IMR-90 (cell line): Measurements from ENCODE around the gene SEPHS1. TPM values are rescaled to one million over a fixed set of nuclear protein-coding genes. Genes with fewer than 3 reads are reported as not detected.

Experiments
- ATAC-seq: fragments of 200-7000 bp; cut with Tn5 transposase; 2 replicates; pipeline ENCODE4 v1.9.1; 2020; ENCODE audit warnings: low read depth, mild to moderate bottlenecking, moderate library complexity
- BruUV-seq: library from RNA; stranded (reverse); fragments of 400-500 nt; replicated peaks from 2 replicates; lab custom pipeline; 2021; lab: Mats Ljungman, UMichigan
- CTCF ChIA-PET: fragments of 300-600 bp; formaldehyde crosslinking; extraction: SDS; loops from one replicate; lab custom pipeline; 2021; ENCODE audit warnings: antibody characterized with exemption; lab: Yijun Ruan, JAX
- POLR2A ChIA-PET: fragments of 300-600 bp; sonication (Branson Sonifier 250); formaldehyde crosslinking; loops from one replicate; lab custom pipeline; 2022; ENCODE audit warnings: antibody characterized with exemption; ENCODE audit not compliant: unreplicated experiment; lab: Charles Lee
- DNase-seq: peaks from one replicate; pipeline ENCODE4 v3.0.0; 2013
- H2AFZ ChIP-seq: replicated peaks from 2 replicates; pipeline ENCODE3; 2013; ENCODE audit warnings: low read length, mild to moderate bottlenecking; ENCODE audit not compliant: poor library complexity
- H2AK5ac ChIP-seq: 2 replicates; pipeline ENCODE4 v1.6.1; 2013; ENCODE audit warnings: low read depth, low read length, inconsistent platforms
- H2AK9ac ChIP-seq: replicated peaks from 2 replicates; pipeline ENCODE3; 2013; ENCODE audit warnings: mild to moderate bottlenecking, low read depth, low read length, moderate library complexity; ENCODE audit not compliant: poor library complexity
- H2BK120ac ChIP-seq: 2 replicates; pipeline ENCODE4 v1.6.1; 2013; ENCODE audit warnings: low read depth, low read length, inconsistent platforms
- H2BK15ac ChIP-seq: 3 replicates; pipeline ENCODE4 v1.6.1; 2013; ENCODE audit warnings: low read depth, low read length, inconsistent platforms
- H2BK20ac ChIP-seq: 2 replicates; pipeline ENCODE4 v1.6.1; 2013; ENCODE audit warnings: low read depth, mild to moderate bottlenecking, inconsistent platforms, low read length, moderate library complexity
- H2BK5ac ChIP-seq: 2 replicates; pipeline ENCODE4 v1.6.1; 2013; ENCODE audit warnings: mild to moderate bottlenecking, low read depth, low read length, inconsistent platforms; ENCODE audit not compliant: poor library complexity, severe bottlenecking
- H3K14ac ChIP-seq: replicated peaks from 2 replicates; pipeline ENCODE4 v1.6.1; 2013; ENCODE audit warnings: low read depth, low read length, inconsistent platforms
- H3K18ac ChIP-seq: 2 replicates; pipeline ENCODE4 v1.6.1; 2013; ENCODE audit warnings: low read depth, low read length, control low read depth
- H3K23ac ChIP-seq: 2 replicates; pipeline ENCODE4 v1.6.1; 2013; ENCODE audit warnings: low read depth, low read length, inconsistent platforms
- H3K27ac ChIP-seq: 2 replicates; pipeline ENCODE4 v1.5.1; 2013; ENCODE audit warnings: mild to moderate bottlenecking, control low read depth, low read length; ENCODE audit not compliant: insufficient read depth
- H3K27me3 ChIP-seq: 2 replicates; pipeline ENCODE4 v1.6.1; 2013; ENCODE audit warnings: low read length; ENCODE audit not compliant: control insufficient read depth, insufficient read depth
- H3K36me3 ChIP-seq: 2 replicates; pipeline ENCODE4 v1.6.1; 2013; ENCODE audit warnings: low read length, mixed read lengths; ENCODE audit not compliant: control insufficient read depth, insufficient read depth
- H3K4ac ChIP-seq: 2 replicates; pipeline ENCODE4 v1.6.1; 2013; ENCODE audit warnings: low read depth, low read length, inconsistent platforms
- H3K4me1 ChIP-seq: 2 replicates; pipeline ENCODE4 v1.6.1; 2013; ENCODE audit warnings: low read length, mixed read lengths; ENCODE audit not compliant: control insufficient read depth, insufficient read depth
- H3K4me2 ChIP-seq: 2 replicates; pipeline ENCODE4 v1.6.1; 2013; ENCODE audit warnings: low read depth, mild to moderate bottlenecking, control low read depth, low read length, moderate library complexity
- H3K4me3 ChIP-seq: 2 replicates; pipeline ENCODE4 v1.5.1; 2013; ENCODE audit warnings: low read depth, mild to moderate bottlenecking, control low read depth, low read length, moderate library complexity; ENCODE audit not compliant: insufficient read depth
- H3K56ac ChIP-seq: 2 replicates; pipeline ENCODE4 v1.6.1; 2013; ENCODE audit warnings: low read length, inconsistent platforms; ENCODE audit not compliant: insufficient read depth; ENCODE audit errors: extremely low read depth
- H3K79me1 ChIP-seq, 2 experiments: 2 replicates each; pipeline ENCODE4 v1.6.1; 2013; ENCODE audit warnings: low read length in 2 of 2, inconsistent platforms in 1 of 2, low read depth in 1 of 2
- H3K9ac ChIP-seq: 2 replicates; pipeline ENCODE4 v1.6.1; 2013; ENCODE audit warnings: low read depth, low read length, control low read depth
- H3K9me1 ChIP-seq: 2 replicates; pipeline ENCODE4 v1.6.1; 2013; ENCODE audit warnings: low read length, inconsistent platforms; ENCODE audit not compliant: insufficient read depth
- H3K9me3 ChIP-seq: 2 replicates; pipeline ENCODE4 v1.6.1; 2013; ENCODE audit warnings: low read length; ENCODE audit not compliant: control insufficient read depth, insufficient read depth
- H4K20me1 ChIP-seq: 2 replicates; pipeline ENCODE4 v1.6.1; 2013; ENCODE audit warnings: low read length, inconsistent platforms; ENCODE audit not compliant: insufficient read depth
- H4K5ac ChIP-seq: 2 replicates; pipeline ENCODE4 v1.6.1; 2013; ENCODE audit warnings: mild to moderate bottlenecking, low read depth, low read length, control low read depth
- H4K8ac ChIP-seq, 2 experiments: 2 replicates each; pipeline ENCODE4 v1.6.1; 2013; ENCODE audit warnings: low read depth in 2 of 2, low read length in 2 of 2, control low read depth in 1 of 2, inconsistent platforms in 1 of 2
- H4K91ac ChIP-seq: 2 replicates; pipeline ENCODE4 v1.6.1; 2013; ENCODE audit warnings: low read depth, low read length, inconsistent platforms; ENCODE audit not compliant: insufficient read depth
- CEBPB ChIP-seq: IDR thresholded peaks from 2 replicates; pipeline ENCODE4 v1.6.1; 2012; ENCODE audit warnings: low read depth, low read length, improper control_type of control experiment
- CHD1 ChIP-seq: IDR thresholded peaks from 2 replicates; pipeline ENCODE4 v1.6.1; 2012; ENCODE audit warnings: low read depth, low read length, improper control_type of control experiment
- FOS ChIP-seq: fragments of 150-350 bp; IDR thresholded peaks from 2 replicates; pipeline ENCODE4 v1.6.1; 2016; ENCODE audit warnings: low read depth, low read length
- MAZ ChIP-seq: IDR thresholded peaks from 2 replicates; pipeline ENCODE4 v1.6.1; 2012; ENCODE audit warnings: low read depth, mild to moderate bottlenecking, low read length, improper control_type of control experiment, moderate library complexity, borderline replicate concordance
- POLR2A ChIP-seq: IDR thresholded peaks from 2 replicates; pipeline ENCODE4 v1.6.1; 2012; ENCODE audit warnings: mild to moderate bottlenecking, low read depth, low read length
- RAD21 ChIP-seq: IDR thresholded peaks from 2 replicates; pipeline ENCODE4 v1.6.1; 2012; ENCODE audit warnings: low read length, improper control_type of control experiment
- RCOR1 ChIP-seq: IDR thresholded peaks from 2 replicates; pipeline ENCODE4 v1.6.1; 2012; ENCODE audit warnings: mild to moderate bottlenecking, low read length, improper control_type of control experiment; ENCODE audit not compliant: insufficient replicate concordance
- RFX5 ChIP-seq: IDR thresholded peaks from 2 replicates; pipeline ENCODE4 v1.8.0; 2012; ENCODE audit warnings: low read depth, mild to moderate bottlenecking, low read length, moderate library complexity
- SMC3 ChIP-seq: fragments of 150-350 bp; IDR thresholded peaks from 2 replicates; pipeline ENCODE4 v1.6.1; 2016; ENCODE audit warnings: low read depth, mild to moderate bottlenecking, antibody characterized with exemption, low read length, moderate library complexity
- WGBS, 2 experiments: methylation state at CpG; one replicate each; pipeline versions ENCODE4 v1.1.5 to v1.1.7; 2013; ENCODE audit warnings: missing lambda C conversion rate in 2 of 2; ENCODE audit not compliant: insufficient read length in 1 of 2; ENCODE audit errors: extremely low coverage in 2 of 2; 5-methylcytosine and 5-hydroxymethylcytosine counted together
- dilution Hi-C: fragments of 300-500 bp; cut with HindIII; formaldehyde crosslinking; loops from one replicate; pipeline ENCODE4 v1.14.3; 2018; ENCODE audit warnings: low sequenced_read_pairs; ENCODE audit not compliant: unreplicated experiment
- in situ Hi-C: fragments of 300-500 bp; cut with MboI; formaldehyde crosslinking; loops from 3 replicates; pipeline ENCODE4 v1.14.3; 2019; ENCODE audit warnings: low sequenced_read_pairs, inconsistent platforms, mixed read lengths
- intact Hi-C: fragments of 100-400 bp; cut with micrococcal nuclease; formaldehyde crosslinking; loops from 2 replicates; pipeline ENCODE4 v1.10.0; 2022
- polyA plus RNA-seq, 3 experiments: library from polyadenylated mRNA; depleted of rRNA; stranded (reverse); fragments of >200 nt; gene quantifications; 2 replicates each; pipeline ENCODE4 v1.2.3, GENCODE V29; 2012; ENCODE audit warnings: low replicate concordance in 1 of 3
- total RNA-seq: library from RNA; depleted of rRNA; stranded (reverse); fragments of >200 nt; gene quantifications from 2 replicates; pipeline ENCODE4 v1.2.3, GENCODE V29; 2012
- TF ChIP-seq, protein P1 (sequence below): conservative IDR thresholded peaks from 2 replicates; pipeline ENCODE4 v1.5.1; 2012; ENCODE audit warnings: mild to moderate bottlenecking, low read depth, low read length, improper control_type of control experiment
- TF ChIP-seq, protein P2 (sequence below): fragments of 150-350 bp; IDR thresholded peaks from 2 replicates; pipeline ENCODE4 v1.6.1; 2016; ENCODE audit warnings: low read depth, mild to moderate bottlenecking, low read length, moderate library complexity, borderline replicate concordance

Gene SEPHS1
- total and polyA plus RNA-seq, 2 of the 4 experiments (the other 2 are of a cell fraction): 39.4 to 69.4 TPM

DNA sequence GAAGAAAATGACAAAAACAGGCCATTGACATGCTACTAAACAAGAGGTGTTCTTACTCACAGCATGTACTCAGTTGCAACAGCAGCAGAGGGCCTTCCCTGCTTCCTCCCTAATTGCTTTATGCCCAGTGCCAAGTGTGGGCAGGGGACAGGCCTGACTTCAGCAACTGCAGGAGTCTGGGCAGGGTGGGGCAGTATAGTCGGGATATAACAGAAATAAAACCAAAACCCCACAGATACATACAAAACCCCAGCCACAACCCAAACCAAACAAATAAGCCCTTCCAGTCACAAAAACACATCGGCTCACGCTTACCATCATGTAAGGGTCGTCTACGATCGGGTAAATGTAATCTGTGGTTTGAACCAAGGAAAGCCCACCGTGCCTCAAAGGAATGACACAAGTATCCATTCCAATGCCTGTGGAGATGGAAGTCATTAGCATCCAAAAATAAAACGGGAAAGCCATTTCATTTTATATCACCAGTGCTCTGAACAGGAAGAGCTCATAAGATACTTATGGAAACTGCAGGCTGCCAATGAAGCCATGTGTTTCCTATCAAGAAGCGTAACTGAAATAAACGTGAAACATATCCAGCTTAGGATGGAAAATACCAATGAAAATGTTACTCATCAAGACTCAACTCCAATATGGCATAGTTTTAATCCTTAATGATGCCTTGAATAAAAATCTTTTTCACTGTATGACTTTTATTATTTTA lies 9.5 kb downstream of the SEPHS1 start:
- Histone ChIP-seq H3K9ac (no peak overlapping the region), H3K9me1 (peaks cover 6% of the 10 kb centered on the region), H3K4me2 (peak overlapping the region; percentile 37; the same call in 1 of the 2 replicates), H4K20me1 (no peaks in the 10 kb centered on the region), H3K4me3 (no peak overlapping the region), H3K23ac (peak overlapping the region; percentile 49; the same call in 1 of the 2 replicates), H2BK15ac (no peak overlapping the region), H3K79me1 (peaks cover 31 to 57% of the 10 kb centered on the region in 2 experiments), H3K18ac (no peak overlapping the region), H3K9me3 (no peaks in the 10 kb centered on the region), H2AK5ac (no peak overlapping the region), H2BK120ac (no peak overlapping the region), H2BK20ac (no peak overlapping the region), H3K4me1 (peaks cover 2% of the 10 kb centered on the region; the same call in 1 of the 2 replicates), H4K91ac (no peak overlapping the region), H3K56ac (no peak overlapping the region), H3K27ac (no peak overlapping the region), H2AK9ac (no peak overlapping the region), H2AFZ (no peak overlapping the region), H2BK5ac (no peak overlapping the region), H4K5ac (no peak overlapping the region), H3K14ac (no peak overlapping the region), H3K4ac (no peak overlapping the region), H4K8ac (no peak overlapping the region; a peak in 1 of 4 replicates), H3K27me3 (no peaks in the 10 kb centered on the region), H3K36me3 (peaks cover 24% of the 10 kb centered on the region)
- WGBS, 2 experiments: no CpG with 5 or more reads among the region's 10 CpGs
- DNase-seq (peak; percentile 52), ATAC-seq (peak; percentile 21; the same call in 1 of the 2 replicates)
- in situ Hi-C loops: no loop called here
- dilution Hi-C loops: no loop called here
- intact Hi-C loops: no loop called here
- TF ChIP-seq POLR2A (no peak), MAZ (no peak), SMC3 (no peak), CHD1 (no peak), RCOR1 (no peak), CEBPB (no peak), RFX5 (no peak), FOS (no peak), RAD21 (no peak)
- TF ChIP-seq, protein P1, sequence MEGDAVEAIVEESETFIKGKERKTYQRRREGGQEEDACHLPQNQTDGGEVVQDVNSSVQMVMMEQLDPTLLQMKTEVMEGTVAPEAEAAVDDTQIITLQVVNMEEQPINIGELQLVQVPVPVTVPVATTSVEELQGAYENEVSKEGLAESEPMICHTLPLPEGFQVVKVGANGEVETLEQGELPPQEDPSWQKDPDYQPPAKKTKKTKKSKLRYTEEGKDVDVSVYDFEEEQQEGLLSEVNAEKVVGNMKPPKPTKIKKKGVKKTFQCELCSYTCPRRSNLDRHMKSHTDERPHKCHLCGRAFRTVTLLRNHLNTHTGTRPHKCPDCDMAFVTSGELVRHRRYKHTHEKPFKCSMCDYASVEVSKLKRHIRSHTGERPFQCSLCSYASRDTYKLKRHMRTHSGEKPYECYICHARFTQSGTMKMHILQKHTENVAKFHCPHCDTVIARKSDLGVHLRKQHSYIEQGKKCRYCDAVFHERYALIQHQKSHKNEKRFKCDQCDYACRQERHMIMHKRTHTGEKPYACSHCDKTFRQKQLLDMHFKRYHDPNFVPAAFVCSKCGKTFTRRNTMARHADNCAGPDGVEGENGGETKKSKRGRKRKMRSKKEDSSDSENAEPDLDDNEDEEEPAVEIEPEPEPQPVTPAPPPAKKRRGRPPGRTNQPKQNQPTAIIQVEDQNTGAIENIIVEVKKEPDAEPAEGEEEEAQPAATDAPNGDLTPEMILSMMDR: no peak
- TF ChIP-seq, protein P2, sequence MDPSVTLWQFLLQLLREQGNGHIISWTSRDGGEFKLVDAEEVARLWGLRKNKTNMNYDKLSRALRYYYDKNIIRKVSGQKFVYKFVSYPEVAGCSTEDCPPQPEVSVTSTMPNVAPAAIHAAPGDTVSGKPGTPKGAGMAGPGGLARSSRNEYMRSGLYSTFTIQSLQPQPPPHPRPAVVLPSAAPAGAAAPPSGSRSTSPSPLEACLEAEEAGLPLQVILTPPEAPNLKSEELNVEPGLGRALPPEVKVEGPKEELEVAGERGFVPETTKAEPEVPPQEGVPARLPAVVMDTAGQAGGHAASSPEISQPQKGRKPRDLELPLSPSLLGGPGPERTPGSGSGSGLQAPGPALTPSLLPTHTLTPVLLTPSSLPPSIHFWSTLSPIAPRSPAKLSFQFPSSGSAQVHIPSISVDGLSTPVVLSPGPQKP: no peak
- BruUV-seq: no TSS peak
- CTCF ChIA-PET: no interaction called here
- POLR2A ChIA-PET: no interaction called here
